Aorta (tissue), 5 donors: ENCODE measurements around the gene KRT74. TPM values are rescaled to one million over a fixed set of nuclear protein-coding genes. Genes with fewer than 3 reads are reported as not detected.
"Not testable (repeated sequence)": the region's sequence is repeated elsewhere in the genome, so short reads cannot be mapped to it uniquely, and the experiment has no call there.

Experiments used
- ATAC-seq: fragments of 200-7000 bp; cut with Tn5 transposase; one replicate; pipeline ENCODE4 v1.9.1; 2022; ENCODE audit warnings: moderate library complexity; ENCODE audit not compliant: low FRiP score
- DNase-seq, 2 donors: peaks; one replicate each; pipeline ENCODE4 v3.0.0-alpha.2; 2020
- H3K27ac ChIP-seq, 2 donors: one replicate each; pipeline ENCODE4 v1.5.1; 2013; ENCODE audit warnings: low read length in 2 of 2, mild to moderate bottlenecking in 2 of 2, moderate library complexity in 2 of 2, control low read depth in 1 of 2, inconsistent platforms in 1 of 2, low read depth in 1 of 2
- H3K27me3 ChIP-seq, 2 donors: one replicate each; pipeline ENCODE4 v1.6.1; 2013; ENCODE audit warnings: control low read depth in 1 of 2, low read length in 1 of 2, mild to moderate bottlenecking in 1 of 2, moderate library complexity in 1 of 2; ENCODE audit not compliant: insufficient read depth in 2 of 2, control insufficient read depth in 1 of 2
- H3K36me3 ChIP-seq, 2 donors: one replicate each; pipeline ENCODE4 v1.6.1; 2013; ENCODE audit warnings: control low read depth in 1 of 2, low read length in 1 of 2, mild to moderate bottlenecking in 1 of 2; ENCODE audit not compliant: insufficient read depth in 2 of 2, control insufficient read depth in 1 of 2
- H3K4me1 ChIP-seq, 2 donors: one replicate each; pipeline ENCODE4 v1.6.1; 2013; ENCODE audit warnings: low read length in 2 of 2, control low read depth in 1 of 2, mild to moderate bottlenecking in 1 of 2, moderate library complexity in 1 of 2; ENCODE audit not compliant: insufficient read depth in 2 of 2, control insufficient read depth in 1 of 2
- H3K4me3 ChIP-seq, 2 donors: one replicate each; pipeline ENCODE4 v1.5.1; 2013; ENCODE audit warnings: low read length in 2 of 2, control low read depth in 1 of 2, mild to moderate bottlenecking in 1 of 2
- H3K9me3 ChIP-seq: one replicate; pipeline ENCODE4 v1.6.1; 2013; ENCODE audit warnings: mild to moderate bottlenecking, low read length; ENCODE audit not compliant: control insufficient read depth
- WGBS, 2 donors: extraction: QIAGEN DNeasy Blood & Tissue Kit; methylation state at CpG; one replicate each; pipeline ENCODE4 v1.1.7; 2013; 5-methylcytosine and 5-hydroxymethylcytosine counted together
- intact Hi-C, 2 donors: fragments of 100-400 bp; cut with DNase I; formaldehyde crosslinking; loops; one replicate each; pipeline versions ENCODE4 v1.14.2 to v1.15.0; 2022
- polyA plus RNA-seq, 2 donors: library from polyadenylated mRNA; stranded (reverse); fragments of 200-250 nt; gene quantifications; one replicate each; pipeline ENCODE4 v1.2.3, GENCODE V29; 2013
- total RNA-seq, 2 donors: library from RNA; stranded (reverse); fragmentation: NEBNext Ultra II Directional; extraction: Animal tissue kit (Norgen Biotek cat#: 25700); gene quantifications; one replicate each; pipeline ENCODE4 v1.2.1, GENCODE V29; 2021
- donor health status: healthy with polysubstance abuse.
- donor health status: Bipolar disorder and iron deficiency.
- donor health status: DM: no; HTN: no; CAD: no.
- donor health status: DM: no; HTN: no; CAD: no.
- donor health status: DM: yes; HTN: yes; CAD: no.

Gene KRT74
- total and polyA plus RNA-seq, 4 donors: not detected

GRCh38 chr12:52598966-52599365 lies 25.3 kb upstream of the KRT74 start:
- H3K27ac ChIP-seq: no peak overlapping the region
- intact Hi-C loops: no loop called here
- H3K9me3 ChIP-seq: peaks cover 2% of the 10 kb centered on the region
- no peak overlapping the region for H3K4me3 ChIP-seq
- H3K27me3 ChIP-seq: no peaks in the 10 kb centered on the region
- WGBS, 2 donors: 91 to 94% methylated on average over 5 of the region's 5 CpGs
- no peak for DNase-seq
- no peaks in the 10 kb centered on the region for H3K36me3 ChIP-seq
- no peak for ATAC-seq
- no peaks in the 10 kb centered on the region for H3K4me1 ChIP-seq

GRCh38 chr12:52594237-52594636 lies 20.6 kb upstream of the KRT74 start:
- H3K4me1 ChIP-seq, ATAC-seq, H3K27ac ChIP-seq, H3K27me3 ChIP-seq, H3K36me3 ChIP-seq, H3K9me3 ChIP-seq, intact Hi-C loops, H3K4me3 ChIP-seq, DNase-seq: not testable (repeated sequence)
- WGBS, 2 donors: 80 to 86% methylated on average over 4 of the region's 4 CpGs

- no peaks in the 10 kb centered on the region for H3K27me3 ChIP-seq
- ATAC-seq (no peak), DNase-seq (no peak)
- WGBS, 2 donors: 88 to 91% methylated on average over 11 of the region's 11 CpGs
- intact Hi-C loops: no loop called here
- H3K4me3 ChIP-seq: no peak overlapping the region
- H3K36me3 ChIP-seq: no peaks in the 10 kb centered on the region
- H3K9me3 ChIP-seq: no peaks in the 10 kb centered on the region
- H3K4me1 ChIP-seq: no peaks in the 10 kb centered on the region
- no peak overlapping the region for H3K27ac ChIP-seq
Observed at GRCh38 chr12:52591521-52591920, 17.9 kb upstream of the KRT74 start.

GRCh38 chr12:52590021-52590420 lies 16.4 kb upstream of the KRT74 start:
- no peak overlapping the region for H3K27ac ChIP-seq
- intact Hi-C loops: no loop called here
- H3K4me1 ChIP-seq: no peaks in the 10 kb centered on the region
- no peak overlapping the region for H3K4me3 ChIP-seq
- no peaks in the 10 kb centered on the region for H3K27me3 ChIP-seq
- DNase-seq (no peak), ATAC-seq (no peak)
- no peaks in the 10 kb centered on the region for H3K9me3 ChIP-seq
- H3K36me3 ChIP-seq: no peaks in the 10 kb centered on the region
- WGBS, 2 donors: 93 to 97% methylated on average over 6 of the region's 6 CpGs

DNA sequence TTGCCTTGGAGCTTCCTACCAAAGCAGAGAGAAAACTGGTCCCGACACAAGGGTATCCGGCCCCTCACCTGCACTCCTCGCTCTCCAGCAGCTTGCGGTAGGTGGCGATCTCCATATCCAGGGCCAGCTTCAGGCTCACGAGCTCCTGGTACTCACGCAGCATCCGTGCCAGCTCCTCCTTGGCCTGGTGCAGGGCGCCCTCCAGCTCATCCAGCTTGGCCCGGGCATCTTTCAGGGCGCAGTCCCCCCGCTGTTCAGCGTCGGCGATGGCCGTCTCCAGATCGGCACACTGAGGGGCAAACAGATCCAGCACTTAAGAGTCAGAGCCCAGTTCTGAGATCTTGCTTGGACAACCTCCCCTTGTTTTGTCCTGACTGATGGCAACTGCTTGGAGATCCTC lies 13.9 kb upstream of the KRT74 start:
- Histone ChIP-seq H3K36me3 (no peaks in the 10 kb centered on the region), H3K4me3 (no peak overlapping the region), H3K4me1 (no peaks in the 10 kb centered on the region), H3K27ac (no peak overlapping the region), H3K9me3 (no peaks in the 10 kb centered on the region), H3K27me3 (no peaks in the 10 kb centered on the region)
- intact Hi-C loops: loop anchor here (5.0 to 10.0 kb wide), 2 partner anchors 387 to 435 kb away; no protein-coding TSS in a partner anchor
- ATAC-seq: no peak
- WGBS, 2 donors: 78 to 84% methylated on average over 17 of the region's 17 CpGs
- DNase-seq: no peak

GRCh38 chr12:52585946-52586345 lies 12.3 kb upstream of the KRT74 start:
- H3K4me3 ChIP-seq: no peak overlapping the region
- intact Hi-C loops: loop anchor here (5.0 to 10.0 kb wide), 2 partner anchors 389 to 434 kb away; no protein-coding TSS in a partner anchor
- H3K36me3 ChIP-seq: no peaks in the 10 kb centered on the region
- 63 to 73% methylated on average over 9 of the region's 9 CpGs for WGBS, 2 donors
- no peak for ATAC-seq
- no peak for DNase-seq
- no peaks in the 10 kb centered on the region for H3K4me1 ChIP-seq
- no peaks in the 10 kb centered on the region for H3K27me3 ChIP-seq
- no peak overlapping the region for H3K27ac ChIP-seq
- no peaks in the 10 kb centered on the region for H3K9me3 ChIP-seq

DNA sequence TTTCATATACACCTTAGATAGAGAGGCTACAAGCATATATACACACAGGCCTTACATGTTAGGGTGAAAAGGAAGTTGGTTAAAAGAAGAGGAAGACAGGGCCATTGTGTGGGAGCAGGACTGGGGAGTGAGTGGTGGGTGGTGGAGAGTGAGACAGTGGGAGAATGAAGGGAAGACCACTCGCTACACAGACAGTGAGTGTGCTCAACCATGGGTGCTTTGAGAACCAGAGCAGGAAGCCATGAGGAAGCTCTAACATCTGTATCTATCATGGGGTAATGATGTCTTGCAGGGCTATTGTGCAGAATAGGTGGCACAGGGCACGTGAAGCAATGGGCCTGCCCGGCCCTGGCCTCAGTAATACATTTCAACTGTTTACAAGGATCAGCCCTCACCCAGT lies 11.4 kb upstream of the KRT74 start:
- H3K27me3 ChIP-seq: no peaks in the 10 kb centered on the region
- no peak for DNase-seq
- WGBS, 2 donors: 88 to 99% methylated on average over 3 of the region's 3 CpGs
- no peaks in the 10 kb centered on the region for H3K9me3 ChIP-seq
- ATAC-seq: no peak
- no peak overlapping the region for H3K4me3 ChIP-seq
- no peak overlapping the region for H3K27ac ChIP-seq
- no peaks in the 10 kb centered on the region for H3K36me3 ChIP-seq
- H3K4me1 ChIP-seq: no peaks in the 10 kb centered on the region
- intact Hi-C loops: loop anchor here (5.0 to 10.0 kb wide), 2 partner anchors 390 to 433 kb away; no protein-coding TSS in a partner anchor

DNA sequence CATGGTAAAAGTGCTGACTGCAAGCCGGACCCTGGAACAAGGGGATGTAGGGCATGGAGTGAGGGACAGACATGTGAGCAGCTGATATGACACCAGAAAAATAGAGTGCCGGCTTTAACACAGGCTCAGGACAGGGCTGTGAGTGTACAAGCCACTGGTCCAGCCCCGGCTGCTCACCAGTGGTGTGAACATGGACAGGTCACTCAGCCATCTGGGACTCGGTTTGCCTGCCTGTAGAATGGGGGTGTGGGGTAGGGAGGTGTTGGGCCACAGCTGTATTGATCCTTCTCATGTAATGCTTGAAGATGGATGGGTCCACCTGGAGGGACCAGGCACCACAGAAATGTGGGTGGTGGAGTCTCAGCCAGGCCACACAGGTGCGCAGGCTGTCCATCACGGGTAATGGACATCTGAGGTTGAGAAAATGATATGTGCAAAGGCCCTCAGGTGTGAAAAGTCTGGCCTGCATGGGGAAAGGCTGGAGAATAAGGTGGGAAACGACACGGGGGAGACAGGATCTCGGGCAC lies 10.6 kb upstream of the KRT74 start:
- H3K36me3 ChIP-seq: no peaks in the 10 kb centered on the region
- H3K27me3 ChIP-seq: no peaks in the 10 kb centered on the region
- 94 to 98% methylated on average over 9 of the region's 9 CpGs for WGBS, 2 donors
- intact Hi-C loops: loop anchor here (5.0 to 10.0 kb wide), 2 partner anchors 293 to 391 kb away; no protein-coding TSS in a partner anchor
- no peak overlapping the region for H3K27ac ChIP-seq
- no peaks in the 10 kb centered on the region for H3K4me1 ChIP-seq
- ATAC-seq: no peak
- H3K4me3 ChIP-seq: no peak overlapping the region
- no peaks in the 10 kb centered on the region for H3K9me3 ChIP-seq
- DNase-seq: no peak

DNA sequence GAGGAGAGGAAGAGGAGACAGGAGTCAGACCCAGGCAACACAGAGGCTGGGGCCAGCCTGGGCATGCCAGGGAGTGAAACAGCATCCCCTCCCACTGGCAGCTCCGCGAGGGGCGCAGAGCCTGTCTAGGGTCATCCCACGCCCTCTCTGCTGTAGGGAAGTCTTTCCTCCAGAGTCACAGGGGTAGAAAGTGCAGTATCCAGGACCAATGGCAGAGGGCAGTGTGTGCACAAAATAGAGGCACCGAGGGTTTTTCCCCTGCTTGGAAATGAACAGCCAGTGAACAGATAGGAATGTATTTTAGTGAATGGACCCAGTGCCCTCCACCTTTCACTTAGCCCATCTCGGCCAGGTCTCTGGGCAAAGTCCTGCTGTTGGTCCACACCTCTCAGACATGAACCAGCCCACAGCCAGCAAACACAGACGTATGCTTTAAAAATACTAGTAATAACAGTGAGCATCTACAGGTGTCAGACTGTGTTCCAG lies 9.4 kb upstream of the KRT74 start:
- 17 to 24% methylated on average over 7 of the region's 7 CpGs for WGBS, 2 donors
- Histone ChIP-seq H3K36me3 (no peaks in the 10 kb centered on the region), H3K4me3 (no peak overlapping the region), H3K4me1 (no peaks in the 10 kb centered on the region), H3K27me3 (no peaks in the 10 kb centered on the region), H3K27ac (no peak overlapping the region), H3K9me3 (no peaks in the 10 kb centered on the region)
- DNase-seq (no peak), ATAC-seq (peak; percentile 64)
- intact Hi-C loops: loop anchor here (2.0 to 10.0 kb wide), 3 partner anchors 294 to 392 kb away; no protein-coding TSS in a partner anchor
